Retinal pigment epithelial cell (primary cell): ENCODE measurements around the gene SNPH.

Experiments used
- DNase-seq: peaks from one replicate; pipeline ENCODE4 v3.0.0-alpha.2; 2010; ENCODE audit warnings: low read depth
- H3K4me3 ChIP-seq: 2 replicates; pipeline ENCODE4 v1.5.1; 2011; ENCODE audit warnings: mild to moderate bottlenecking, low read length, control low read depth, moderate library complexity
- TF ChIP-seq, protein P1 (sequence below): conservative IDR thresholded peaks from 2 replicates; pipeline ENCODE4 v1.5.1; 2011; ENCODE audit warnings: low read depth, low read length, control low read depth, inconsistent platforms

SNPH gene

GRCh38 chr20:1274485-1275311 is 8.6 kb downstream of the SNPH start:
- DNase-seq = no peak
- H3K4me3 ChIP-seq = no peak overlapping the region
- TF ChIP-seq, protein P1, sequence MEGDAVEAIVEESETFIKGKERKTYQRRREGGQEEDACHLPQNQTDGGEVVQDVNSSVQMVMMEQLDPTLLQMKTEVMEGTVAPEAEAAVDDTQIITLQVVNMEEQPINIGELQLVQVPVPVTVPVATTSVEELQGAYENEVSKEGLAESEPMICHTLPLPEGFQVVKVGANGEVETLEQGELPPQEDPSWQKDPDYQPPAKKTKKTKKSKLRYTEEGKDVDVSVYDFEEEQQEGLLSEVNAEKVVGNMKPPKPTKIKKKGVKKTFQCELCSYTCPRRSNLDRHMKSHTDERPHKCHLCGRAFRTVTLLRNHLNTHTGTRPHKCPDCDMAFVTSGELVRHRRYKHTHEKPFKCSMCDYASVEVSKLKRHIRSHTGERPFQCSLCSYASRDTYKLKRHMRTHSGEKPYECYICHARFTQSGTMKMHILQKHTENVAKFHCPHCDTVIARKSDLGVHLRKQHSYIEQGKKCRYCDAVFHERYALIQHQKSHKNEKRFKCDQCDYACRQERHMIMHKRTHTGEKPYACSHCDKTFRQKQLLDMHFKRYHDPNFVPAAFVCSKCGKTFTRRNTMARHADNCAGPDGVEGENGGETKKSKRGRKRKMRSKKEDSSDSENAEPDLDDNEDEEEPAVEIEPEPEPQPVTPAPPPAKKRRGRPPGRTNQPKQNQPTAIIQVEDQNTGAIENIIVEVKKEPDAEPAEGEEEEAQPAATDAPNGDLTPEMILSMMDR = no peak

- H3K4me3 ChIP-seq = no peak overlapping the region
- TF ChIP-seq, protein P1 = no peak
- DNase-seq = no peak
These were observed 9.8 kb downstream of the SNPH start for GRCh38 chr20:1275919-1276318.

DNA sequence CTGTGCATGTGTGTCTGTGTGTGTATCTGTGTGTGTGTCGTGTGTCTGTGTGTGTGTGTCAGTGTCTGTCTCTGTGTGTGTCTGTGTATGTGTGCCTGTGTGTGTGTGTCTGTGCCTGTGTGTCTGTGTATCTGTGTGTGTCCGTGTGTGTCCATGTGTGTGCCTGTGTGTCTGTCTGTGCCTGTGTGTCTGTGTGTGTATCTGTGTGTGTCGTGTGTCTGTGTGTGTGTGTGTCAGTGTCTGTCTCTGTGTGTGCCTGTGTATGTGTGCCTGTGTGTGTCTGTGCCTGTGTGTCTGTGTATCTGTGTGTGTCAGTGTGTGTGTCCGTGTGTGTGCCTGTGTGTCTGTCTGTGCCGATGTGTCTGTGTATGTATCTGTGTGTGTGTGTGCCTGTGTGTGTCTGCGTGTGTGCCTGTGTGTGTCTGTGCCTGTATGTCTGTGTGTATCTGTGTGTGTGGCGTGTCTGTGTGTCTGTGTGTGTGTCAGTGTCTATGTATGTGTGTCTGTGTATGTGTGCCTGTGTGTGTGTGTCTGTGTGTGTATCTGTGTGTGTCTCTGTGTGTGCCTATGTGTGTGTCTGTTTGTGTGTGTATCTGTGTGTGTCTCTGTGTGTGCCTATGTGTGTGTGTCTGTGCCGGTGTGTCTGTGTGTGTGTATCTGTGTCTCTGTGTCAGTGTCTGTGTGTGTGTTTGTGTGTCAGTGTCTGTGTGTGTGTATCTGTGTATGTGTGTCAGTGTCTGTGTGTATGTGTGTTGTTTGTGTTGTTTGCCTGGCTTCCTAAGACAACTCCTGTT is 11.6 kb downstream of the SNPH start:
- H3K4me3 ChIP-seq = no peak overlapping the region

DNA sequence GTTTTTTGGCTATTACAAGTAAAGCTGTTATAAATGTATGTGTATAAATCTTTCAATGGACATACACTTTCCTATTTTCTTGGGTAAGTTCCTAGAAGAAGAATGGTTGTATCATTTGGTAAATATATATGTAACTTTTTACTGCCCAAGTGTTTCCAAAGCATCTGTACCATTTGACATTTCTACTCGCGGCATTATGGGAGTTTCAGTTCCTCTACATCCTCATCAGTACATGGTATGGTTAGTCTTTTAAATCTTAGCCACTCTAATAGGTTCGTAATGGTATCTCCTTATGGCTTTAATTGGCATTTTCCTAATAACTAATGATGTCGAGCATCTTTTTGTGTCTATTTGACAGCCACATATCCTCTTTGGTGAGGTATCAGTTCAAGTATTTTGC is 12.9 kb downstream of the SNPH start:
- TF ChIP-seq, protein P1 = no peak
- no peak overlapping the region for H3K4me3 ChIP-seq
- no peak for DNase-seq

More for the DNA sequence above, 11.6 kb downstream of the SNPH start:
- DNase-seq = no peak
- TF ChIP-seq, protein P1 = no peak

DNA sequence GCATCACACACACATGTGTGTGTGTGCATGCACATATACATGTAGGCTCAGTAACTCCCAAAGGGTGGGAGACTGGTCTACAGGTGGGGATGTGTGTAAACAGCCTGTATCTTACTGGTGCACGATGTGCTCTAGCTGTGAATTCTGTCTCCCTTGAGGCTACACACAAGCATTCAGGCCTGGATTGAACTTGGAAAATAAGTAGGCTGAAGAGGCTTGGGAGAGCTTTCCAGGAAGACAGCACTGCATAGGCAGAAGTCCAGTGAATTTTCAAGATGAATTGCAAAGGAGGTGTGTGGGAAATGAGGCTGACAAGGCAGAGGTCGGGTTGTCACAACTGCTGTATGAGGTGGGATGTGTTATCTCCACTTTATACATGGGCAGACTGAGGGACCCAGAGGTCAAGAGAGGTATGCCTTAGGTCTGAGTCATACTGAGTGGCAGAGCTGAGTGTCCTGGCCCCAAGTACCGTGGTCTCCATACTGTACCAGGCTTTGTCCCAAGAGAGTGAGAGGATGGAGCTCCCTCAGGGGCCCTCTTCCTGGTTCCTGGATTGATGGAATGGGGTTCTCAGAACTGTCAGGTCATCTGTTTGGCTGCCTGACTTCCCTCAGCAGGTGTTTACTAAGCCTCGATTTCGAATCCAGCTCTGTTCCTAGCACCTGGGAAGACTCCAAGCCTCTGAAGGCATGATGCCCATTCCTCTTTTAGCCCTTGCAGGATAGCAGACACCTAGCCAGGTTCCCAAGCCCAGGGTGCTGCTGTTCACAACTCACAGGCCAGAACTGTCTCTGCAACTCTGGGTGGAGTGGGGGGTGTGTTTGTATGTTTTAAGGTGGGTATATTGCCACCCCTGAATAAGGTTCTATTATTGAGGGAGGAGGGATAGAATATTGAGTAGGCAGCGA is 14.4 kb downstream of the SNPH start:
- TF ChIP-seq, protein P1 = no peak
- DNase-seq = no peak
- H3K4me3 ChIP-seq = no peak overlapping the region

- TF ChIP-seq, protein P1 = no peak
- no peak for DNase-seq
These were observed 15.4 kb downstream of the SNPH start for GRCh38 chr20:1281279-1282057.

More at GRCh38 chr20:1281279-1282057, 15.4 kb downstream of the SNPH start:
- H3K4me3 ChIP-seq = no peak overlapping the region
